H1 (cell line): ENCODE results near the gene MAN2A1. TPM values are rescaled to one million over a fixed set of nuclear protein-coding genes. Genes with fewer than 3 reads are reported as not detected.

Experiments
- KDM4A ChIP-seq: IDR thresholded peaks from one replicate; pipeline ENCODE4 v1.7.1; 2012; ENCODE audit warnings: low read depth, mild to moderate bottlenecking, moderate library complexity, low read length, inconsistent platforms; ENCODE audit not compliant: severe bottlenecking
- NANOG ChIP-seq: IDR thresholded peaks from 2 replicates; pipeline ENCODE4 v1.6.1; 2011; ENCODE audit warnings: low read length, low read depth, mild to moderate bottlenecking, inconsistent platforms; ENCODE audit not compliant: insufficient read depth, poor library complexity, severe bottlenecking
- PHF8 ChIP-seq: fragments of 200-600 bp; sonication (generic); conservative IDR thresholded peaks from 2 replicates; pipeline ENCODE4 v1.7.1; 2012; ENCODE audit warnings: low read depth, mild to moderate bottlenecking, inconsistent platforms, low read length, moderate library complexity
- RAD21 ChIP-seq, 2 experiments: IDR thresholded peaks in 1 of 2; conservative IDR thresholded peaks in 1 of 2; 2 replicates each; pipeline ENCODE4 v1.6.1; 2011; ENCODE audit warnings: low read depth in 2 of 2, low read length in 2 of 2, improper control_type of control experiment in 1 of 2, inconsistent platforms in 1 of 2, mild to moderate bottlenecking in 1 of 2, moderate library complexity in 1 of 2
- polyA plus RNA-seq, 7 experiments: library from polyadenylated mRNA; depleted of rRNA in 3 of 7; stranded (reverse) in 5 of 7; unstranded in 2 of 7; fragments of >200 nt in 5 of 7; fragments of 200-250 nt in 2 of 7; gene quantifications; 1 replicate in 5 of 7; 2 replicates in 1 of 7; 4 replicates in 1 of 7; pipeline versions ENCODE4 v1.2.1 to v1.2.3, GENCODE V29; 2011 to 2013; ENCODE audit warnings: missing spikeins in 2 of 7, mixed read lengths in 2 of 7
- total RNA-seq: library from RNA; stranded (reverse); fragmentation: NEBNext Ultra II Directional; extraction: Animal tissue kit (Norgen Biotek cat#: 25700); gene quantifications from 2 replicates; pipeline ENCODE4 v1.2.1, GENCODE V29; 2021

Gene MAN2A1
- total and polyA plus RNA-seq, 2 of the 8 experiments (the other 6 are each of a cell fraction or from before 2014, with no cell fraction given) = 29.1 to 102 TPM

GRCh38 chr5:109690242-109690974 is 681 bp downstream of the MAN2A1 start (continued):
- TF ChIP-seq KDM4A (no peak), PHF8 (peak; percentile 30; the same call in 1 of the 2 replicates), RAD21 (IDR thresholded peaks at IDR 0.05 in 1 of 2, conservative IDR thresholded peaks at IDR 0.05 in 1 of 2; ENCODE audit: low read depth in 2 of 2, low read length in 2 of 2) (no peak), NANOG (no peak)
